ENCODE data around the gene RSPO1. TPM values are rescaled to one million over a fixed set of nuclear protein-coding genes. Genes with fewer than 3 reads are reported as not detected.

The RSPO1 gene
- total RNA-seq, 1 experiment from 2014 or later, result 0.18 TPM

Other genes with a start within 250 kb of the RSPO1 start
- gene ZC3H12A, start 160.3 kb downstream of the RSPO1 start, total RNA-seq (2021; ENCODE audit: unreplicated experiment), result 9.4 TPM
- gene MEAF6, start 120.1 kb downstream of the RSPO1 start, total RNA-seq (2021; ENCODE audit: unreplicated experiment), result 50.0 TPM
- 21.4 TPM for gene SNIP1, start 80.6 kb downstream of the RSPO1 start, total RNA-seq (2021; ENCODE audit: unreplicated experiment)
- 0.36 TPM for gene DNALI1, start 78.0 kb downstream of the RSPO1 start, total RNA-seq (2021; ENCODE audit: unreplicated experiment)
- 73.4 TPM for gene GNL2, start 39.0 kb downstream of the RSPO1 start, total RNA-seq (2021; ENCODE audit: unreplicated experiment)
- gene CDCA8, start 57.6 kb upstream of the RSPO1 start, total RNA-seq (2021; ENCODE audit: unreplicated experiment), result 56.5 TPM
- gene EPHA10, start 130.2 kb upstream of the RSPO1 start, total RNA-seq (2021; ENCODE audit: unreplicated experiment), result 2.8 TPM
- gene MANEAL, start 159.0 kb upstream of the RSPO1 start, total RNA-seq (2021; ENCODE audit: unreplicated experiment), result 29.7 TPM
- gene C1orf122, start 172.9 kb upstream of the RSPO1 start, total RNA-seq (2021; ENCODE audit: unreplicated experiment), result 77.2 TPM
- gene YRDC, start 173.3 kb upstream of the RSPO1 start, total RNA-seq (2021; ENCODE audit: unreplicated experiment), result 24.0 TPM
- 26.2 TPM for gene MTF1, start 224.7 kb upstream of the RSPO1 start, total RNA-seq (2021; ENCODE audit: unreplicated experiment)

Data from Panc1 (cell line).